Measurements from ENCODE around the gene RAD17. TPM values are rescaled to one million over a fixed set of nuclear protein-coding genes. Genes with fewer than 3 reads are reported as not detected.
"Not testable (repeated sequence)": the region's sequence is repeated elsewhere in the genome, so short reads cannot be mapped to it uniquely, and the experiment has no call there.

Gene RAD17, protein sequence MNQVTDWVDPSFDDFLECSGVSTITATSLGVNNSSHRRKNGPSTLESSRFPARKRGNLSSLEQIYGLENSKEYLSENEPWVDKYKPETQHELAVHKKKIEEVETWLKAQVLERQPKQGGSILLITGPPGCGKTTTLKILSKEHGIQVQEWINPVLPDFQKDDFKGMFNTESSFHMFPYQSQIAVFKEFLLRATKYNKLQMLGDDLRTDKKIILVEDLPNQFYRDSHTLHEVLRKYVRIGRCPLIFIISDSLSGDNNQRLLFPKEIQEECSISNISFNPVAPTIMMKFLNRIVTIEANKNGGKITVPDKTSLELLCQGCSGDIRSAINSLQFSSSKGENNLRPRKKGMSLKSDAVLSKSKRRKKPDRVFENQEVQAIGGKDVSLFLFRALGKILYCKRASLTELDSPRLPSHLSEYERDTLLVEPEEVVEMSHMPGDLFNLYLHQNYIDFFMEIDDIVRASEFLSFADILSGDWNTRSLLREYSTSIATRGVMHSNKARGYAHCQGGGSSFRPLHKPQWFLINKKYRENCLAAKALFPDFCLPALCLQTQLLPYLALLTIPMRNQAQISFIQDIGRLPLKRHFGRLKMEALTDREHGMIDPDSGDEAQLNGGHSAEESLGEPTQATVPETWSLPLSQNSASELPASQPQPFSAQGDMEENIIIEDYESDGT
- total RNA-seq = 10 to 100 TPM; 26.5 to 29.5 TPM

GRCh38 chr5:69369340-69370121 lies at the start of gene RAD17, which contains the start of the genes AK6 and TAF9:
Gene RAD17 (plus strand): TSS chr5:69369818. CDS start chr5:69372209, 2,391 bp downstream.
Gene AK6 (minus strand): TSS chr5:69369520. CDS start chr5:69369490, 30 bp downstream.
Gene TAF9 (minus strand): TSS chr5:69369520. CDS start chr5:69365737, 3,783 bp downstream.
- POLR2A ChIA-PET = interaction anchor here (1.5 kb wide), 1 partner anchor 276 kb away, joined by 3 read pairs; the partner anchor contains the start of gene SLC30A5
- CTCF ChIA-PET = interaction anchor here (0.6 to 1.2 kb wide), 3 partner anchors 34 to 327 kb away, joined by 3 to 5 read pairs (median 3); partner anchors contain the start of gene SLC30A5

DNA sequence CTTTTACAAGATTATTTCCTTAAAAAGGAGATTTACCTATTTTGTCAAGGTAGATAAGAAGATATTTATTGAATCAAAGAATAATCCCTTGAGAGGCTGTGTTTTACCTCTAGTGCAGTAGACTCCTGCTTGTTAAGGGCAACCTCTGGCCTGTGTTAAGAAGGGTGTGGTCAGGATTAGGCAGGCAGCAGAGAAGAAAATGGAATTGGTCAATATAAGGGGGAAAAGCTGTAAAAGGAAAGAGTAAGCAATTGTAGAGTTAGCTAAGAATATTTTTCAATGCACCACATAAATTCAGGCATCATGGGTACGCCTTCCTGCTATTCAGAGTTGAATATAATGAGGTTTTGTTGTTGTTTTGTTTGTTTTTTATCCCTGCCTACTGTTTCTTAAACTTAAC lies 43.3 kb upstream of the RAD17 start:
- POLR2A ChIA-PET = no interaction called here

GRCh38 chr5:69329905-69330489 lies 39.6 kb upstream of the RAD17 start:
- ChIA-PET POLR2A (no interaction called here), CTCF (no interaction called here)

More for the DNA sequence above, 43.3 kb upstream of the RAD17 start:
- CTCF ChIA-PET = interaction anchor here (0.6 kb wide), 1 partner anchor 53 kb away, joined by 4 read pairs; no protein-coding TSS in a partner anchor

- ChIA-PET CTCF (interaction anchor here (0.6 kb wide), 1 partner anchor 26 kb away, joined by 3 read pairs; no protein-coding TSS in a partner anchor), POLR2A (no interaction called here)
Observed at GRCh38 chr5:69331528-69332445, 37.8 kb upstream of the RAD17 start.

DNA sequence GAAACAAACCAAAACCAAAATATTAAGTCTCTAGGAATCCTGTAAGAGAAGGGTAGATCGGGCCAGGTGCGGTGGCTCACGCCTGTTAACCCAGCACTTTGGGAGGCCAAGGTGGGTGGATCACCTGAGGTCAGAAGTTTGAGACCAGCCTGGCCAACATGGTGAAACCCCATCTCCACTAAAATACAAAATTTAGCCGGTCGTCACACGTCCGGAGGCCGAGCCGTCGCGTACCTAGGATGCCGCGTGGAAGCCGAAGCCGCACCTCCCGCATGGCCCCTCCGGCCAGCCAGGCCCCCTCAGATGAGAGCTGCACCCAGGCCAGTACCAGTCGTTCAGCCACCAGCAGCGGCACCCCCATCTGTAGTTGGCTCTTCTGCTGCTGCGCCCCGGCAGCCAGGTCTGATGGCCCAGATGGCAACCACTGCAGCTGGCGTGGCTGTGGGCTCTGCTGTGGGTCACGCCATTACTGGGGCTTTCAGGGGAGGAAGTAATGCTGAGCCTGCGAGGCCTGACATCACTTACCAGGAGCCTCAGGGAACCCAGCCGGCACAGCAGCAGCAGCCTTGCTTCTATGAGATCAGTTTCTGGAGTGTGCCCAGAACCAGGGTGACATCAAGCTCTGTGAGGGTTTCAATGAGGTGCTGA lies 35.8 kb upstream of the RAD17 start:
- CTCF ChIA-PET = interaction anchor here (0.6 to 1.9 kb wide), 10 partner anchors 10 to 291 kb away, joined by 3 to 8 read pairs (median 4); partner anchors contain the start of genes CDK7 and SLC30A5
- POLR2A ChIA-PET = not testable (repeated sequence)

GRCh38 chr5:69334793-69335268 lies 34.8 kb upstream of the RAD17 start:
- CTCF ChIA-PET = interaction anchor here (0.6 to 1.9 kb wide), 13 partner anchors 9 to 292 kb away, joined by 3 to 8 read pairs (median 3); partner anchors contain the start of genes CDK7 and SLC30A5
- POLR2A ChIA-PET = no interaction called here

- CTCF ChIA-PET = interaction anchor here (0.7 to 1.9 kb wide), 6 partner anchors 12 to 292 kb away, joined by 3 to 8 read pairs (median 6); partner anchors contain the start of genes CDK7 and SLC30A5
Observed at GRCh38 chr5:69335341-69335935, 34.2 kb upstream of the RAD17 start.

GRCh38 chr5:69341520-69342161 lies 28.0 kb upstream of the RAD17 start:
- ChIA-PET POLR2A (no interaction called here), CTCF (no interaction called here)

More at GRCh38 chr5:69335341-69335935, 34.2 kb upstream of the RAD17 start:
- POLR2A ChIA-PET = no interaction called here

DNA sequence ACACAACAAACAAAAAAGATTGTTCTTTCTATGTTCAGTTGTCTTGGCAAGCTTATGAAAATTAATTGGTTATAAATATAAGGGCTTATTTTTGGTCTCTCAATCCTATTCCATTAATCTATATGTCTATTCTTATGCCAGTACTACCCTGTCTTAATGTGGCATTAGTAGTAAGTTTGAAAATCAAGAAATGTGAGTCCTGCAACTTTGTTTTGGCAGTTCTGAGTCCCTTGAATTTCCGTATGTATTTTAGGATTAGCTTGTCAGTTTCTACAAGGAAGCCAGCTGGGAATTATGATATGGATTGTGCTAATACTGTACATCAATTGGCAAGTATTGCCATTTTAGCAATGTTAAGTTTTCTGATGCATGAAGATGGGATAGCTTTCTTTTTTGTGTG lies 26.5 kb upstream of the RAD17 start:
- CTCF ChIA-PET = interaction anchor here (1.1 to 1.6 kb wide), 2 partner anchors 9 to 249 kb away, joined by 3 to 4 read pairs; partner anchors contain the start of gene SLC30A5
- POLR2A ChIA-PET = no interaction called here

DNA sequence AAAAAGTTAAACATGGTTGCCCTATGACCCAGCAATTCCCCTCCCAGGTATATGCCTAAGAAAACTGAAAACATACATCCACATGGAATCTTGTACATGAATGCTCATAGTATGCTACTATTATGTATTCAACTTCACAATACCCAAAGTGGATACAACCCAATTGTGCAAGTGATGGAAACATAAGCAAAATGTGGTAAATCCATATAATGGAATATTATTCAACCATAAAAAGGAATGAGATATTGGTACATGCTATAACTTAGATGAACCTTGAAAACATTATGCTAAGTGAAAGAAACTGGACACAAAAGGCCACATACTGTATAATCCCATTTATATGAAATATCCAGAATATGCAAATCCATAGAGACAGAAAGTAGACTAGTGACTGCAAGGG lies 19.0 kb upstream of the RAD17 start:
- ChIA-PET CTCF (no interaction called here), POLR2A (no interaction called here)

- ChIA-PET CTCF (no interaction called here), POLR2A (no interaction called here)
Observed at GRCh38 chr5:69359699-69360098, 9.9 kb upstream of the RAD17 start.

DNA sequence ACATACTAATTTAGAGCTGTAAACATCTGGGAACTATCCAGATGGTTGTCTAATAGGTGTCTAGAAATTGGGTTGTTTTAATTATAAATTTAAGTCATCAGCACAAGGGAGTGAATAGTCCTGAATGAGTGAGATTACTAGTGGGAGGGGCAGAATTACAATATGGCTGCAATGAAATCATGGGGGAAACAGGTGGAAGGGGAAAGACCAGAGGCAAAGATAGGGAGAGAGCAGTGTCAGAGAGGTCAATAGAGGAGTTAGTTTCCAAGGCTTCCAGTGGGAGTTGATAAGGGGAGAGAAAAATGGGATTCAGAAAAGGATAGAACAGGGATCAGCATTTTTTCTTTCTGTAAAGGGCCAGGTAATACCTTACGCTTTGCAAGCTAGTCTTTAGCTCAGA lies 9.2 kb upstream of the RAD17 start:
- CTCF ChIA-PET = interaction anchor here (1.9 kb wide), 1 partner anchor 267 kb away, joined by 4 read pairs; the partner anchor contains the start of gene SLC30A5
- POLR2A ChIA-PET = no interaction called here

DNA sequence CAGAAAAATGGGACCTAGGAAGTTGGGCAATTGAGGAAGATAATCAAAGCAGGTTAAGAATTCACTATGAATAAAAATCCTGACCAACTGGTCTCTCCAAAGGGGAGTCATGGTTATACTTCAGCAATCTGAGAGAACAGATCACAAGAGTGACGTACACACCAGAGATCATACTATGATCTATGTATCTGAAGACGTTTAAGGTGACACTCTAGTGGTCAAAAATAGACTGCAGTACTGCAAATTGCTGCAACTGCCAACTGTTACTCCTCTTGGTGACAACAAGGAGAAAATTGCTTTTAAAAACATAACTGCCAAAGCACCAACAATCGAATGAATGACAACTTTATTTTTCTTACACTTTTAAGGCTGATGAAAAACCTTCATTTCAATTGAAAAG lies 5.2 kb upstream of the RAD17 start:
- ChIA-PET POLR2A (no interaction called here), CTCF (no interaction called here)

DNA sequence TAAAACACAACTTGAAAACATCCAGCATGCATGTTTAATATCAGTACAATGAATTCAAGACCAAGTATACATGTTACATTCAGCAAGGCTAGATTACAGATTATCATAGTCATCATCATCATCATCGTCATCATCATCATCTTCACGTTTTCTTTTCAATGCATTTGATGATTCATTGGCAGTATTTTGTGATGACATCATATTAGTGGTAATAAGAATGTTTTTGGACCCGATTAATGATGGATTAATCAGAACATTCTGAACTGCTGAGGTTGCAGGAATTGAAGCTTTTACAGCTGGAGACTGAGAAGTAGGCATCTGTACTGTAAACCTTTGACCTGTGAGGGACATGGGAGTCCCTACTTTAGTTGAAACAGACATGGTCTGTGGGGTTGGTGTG lies 4.8 kb upstream of the RAD17 start:
- POLR2A ChIA-PET = no interaction called here
- CTCF ChIA-PET = interaction anchor here (2.7 kb wide), 1 partner anchor 271 kb away, joined by 8 read pairs; the partner anchor contains the start of gene SLC30A5

DNA sequence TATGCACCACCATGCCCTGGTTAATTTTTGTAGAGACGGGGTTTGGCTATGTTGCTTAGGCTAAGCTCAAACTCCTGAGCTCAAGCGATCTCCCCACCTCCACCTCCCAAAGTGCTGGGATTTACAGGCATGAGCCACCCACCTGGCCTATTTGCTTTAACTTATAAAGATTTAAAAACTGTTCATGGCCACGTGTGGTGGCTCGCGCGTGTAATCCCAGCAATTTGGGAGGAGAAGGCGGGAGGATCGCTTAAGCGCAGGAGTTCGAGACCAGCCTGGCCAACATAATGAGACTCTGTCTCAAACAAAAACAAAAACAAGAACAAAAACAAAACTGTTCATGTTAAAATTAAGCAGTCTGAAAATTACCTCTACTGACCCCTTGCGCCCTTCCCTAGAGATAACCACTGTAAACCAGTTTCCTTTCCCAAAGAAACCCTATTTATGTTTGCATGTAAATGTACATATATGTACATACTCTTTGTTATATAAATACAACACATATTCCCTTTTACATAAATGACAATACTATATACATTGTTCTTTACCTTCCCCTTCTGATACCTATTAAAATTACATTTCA lies 1.8 kb upstream of the RAD17 start:
- ChIA-PET CTCF (interaction anchor here (1.0 kb wide), 1 partner anchor 324 kb away, joined by 3 read pairs; no protein-coding TSS in a partner anchor), POLR2A (interaction anchor here (0.7 kb wide), 2 partner anchors 157 to 165 kb away, joined by 3 to 7 read pairs; no protein-coding TSS in a partner anchor)

All from activated CD8-positive, alpha-beta memory T cell treated with anti-CD3 and anti-CD28 coated beads for 36 hours (primary cell).